HUES6 (cell line): ENCODE results near the gene C10orf67.
A peak's percentile ranks its signal among the peaks of the same experiment; 100 is the strongest.
"Not testable (repeated sequence)": the region's sequence is repeated elsewhere in the genome, so short reads cannot be mapped to it uniquely, and the experiment has no call there.

Experiments used
- H3K27ac ChIP-seq: 2 replicates; pipeline ENCODE4 v1.7.0; 2013; ENCODE audit warnings: low read depth, mild to moderate bottlenecking, low read length, inconsistent platforms
- H3K27me3 ChIP-seq: 2 replicates; pipeline ENCODE4 v1.6.1; 2013; ENCODE audit warnings: low read length; ENCODE audit not compliant: control insufficient read depth, insufficient read depth
- H3K36me3 ChIP-seq: 2 replicates; pipeline ENCODE4 v1.6.1; 2013; ENCODE audit warnings: low read length; ENCODE audit not compliant: control insufficient read depth, insufficient read depth
- H3K4me1 ChIP-seq: 2 replicates; pipeline ENCODE4 v1.6.1; 2013; ENCODE audit warnings: low read length; ENCODE audit not compliant: control insufficient read depth, insufficient read depth
- H3K4me3 ChIP-seq: 2 replicates; pipeline ENCODE4 v1.5.1; 2013; ENCODE audit warnings: low read depth, low read length
- H3K9ac ChIP-seq: one replicate; pipeline ENCODE4 v1.6.1; 2013; ENCODE audit warnings: mild to moderate bottlenecking, low read length
- H3K9me3 ChIP-seq: 2 replicates; pipeline ENCODE4 v1.6.1; 2013; ENCODE audit warnings: low read depth, low read length; ENCODE audit not compliant: control insufficient read depth, insufficient read depth

Gene C10orf67

GRCh38 chr10:23362069-23362830 lies 17.7 kb upstream of the C10orf67 start:
- Histone ChIP-seq H3K9ac (no peak overlapping the region), H3K27me3 (no peaks in the 10 kb centered on the region), H3K27ac (no peak overlapping the region), H3K36me3 (no peaks in the 10 kb centered on the region), H3K4me1 (no peaks in the 10 kb centered on the region), H3K9me3 (no peaks in the 10 kb centered on the region), H3K4me3 (no peak overlapping the region)

DNA sequence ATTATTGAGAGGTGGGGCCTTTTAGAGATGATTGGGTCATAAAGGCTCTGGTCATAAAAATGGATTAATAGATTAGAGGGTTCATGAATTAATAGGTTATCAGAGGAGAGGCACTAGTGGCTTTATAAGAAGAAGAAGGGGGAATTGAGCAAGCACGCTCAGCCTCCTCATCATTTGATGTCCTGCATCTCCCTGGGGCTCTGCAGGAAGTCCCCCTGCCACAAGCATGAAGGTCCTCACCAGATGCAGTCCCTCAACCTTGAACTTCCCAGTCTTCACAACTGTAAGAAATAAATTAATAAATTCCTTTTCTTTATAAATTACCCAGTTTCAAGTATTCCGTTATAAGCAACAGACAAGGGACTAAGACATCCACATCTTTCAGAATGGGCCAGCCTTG lies 17.1 kb upstream of the C10orf67 start:
- Histone ChIP-seq H3K9ac (no peak overlapping the region), H3K4me1 (no peaks in the 10 kb centered on the region), H3K27me3 (no peaks in the 10 kb centered on the region), H3K27ac (no peak overlapping the region), H3K36me3 (no peaks in the 10 kb centered on the region), H3K9me3 (no peaks in the 10 kb centered on the region), H3K4me3 (no peak overlapping the region)

- no peak overlapping the region for H3K9ac ChIP-seq
- no peaks in the 10 kb centered on the region for H3K9me3 ChIP-seq
- H3K36me3 ChIP-seq, result no peaks in the 10 kb centered on the region
- no peak overlapping the region for H3K27ac ChIP-seq
- no peaks in the 10 kb centered on the region for H3K4me1 ChIP-seq
- H3K27me3 ChIP-seq, result no peaks in the 10 kb centered on the region
- H3K4me3 ChIP-seq, result no peak overlapping the region
These were observed 15.2 kb upstream of the C10orf67 start for GRCh38 chr10:23359692-23360380.

- Histone ChIP-seq H3K27me3 (no peaks in the 10 kb centered on the region), H3K9me3 (no peaks in the 10 kb centered on the region), H3K36me3 (no peaks in the 10 kb centered on the region), H3K9ac (no peak overlapping the region), H3K27ac (no peak overlapping the region), H3K4me1 (no peaks in the 10 kb centered on the region), H3K4me3 (no peak overlapping the region)
These were observed 13.8 kb upstream of the C10orf67 start for GRCh38 chr10:23358357-23358756.

DNA sequence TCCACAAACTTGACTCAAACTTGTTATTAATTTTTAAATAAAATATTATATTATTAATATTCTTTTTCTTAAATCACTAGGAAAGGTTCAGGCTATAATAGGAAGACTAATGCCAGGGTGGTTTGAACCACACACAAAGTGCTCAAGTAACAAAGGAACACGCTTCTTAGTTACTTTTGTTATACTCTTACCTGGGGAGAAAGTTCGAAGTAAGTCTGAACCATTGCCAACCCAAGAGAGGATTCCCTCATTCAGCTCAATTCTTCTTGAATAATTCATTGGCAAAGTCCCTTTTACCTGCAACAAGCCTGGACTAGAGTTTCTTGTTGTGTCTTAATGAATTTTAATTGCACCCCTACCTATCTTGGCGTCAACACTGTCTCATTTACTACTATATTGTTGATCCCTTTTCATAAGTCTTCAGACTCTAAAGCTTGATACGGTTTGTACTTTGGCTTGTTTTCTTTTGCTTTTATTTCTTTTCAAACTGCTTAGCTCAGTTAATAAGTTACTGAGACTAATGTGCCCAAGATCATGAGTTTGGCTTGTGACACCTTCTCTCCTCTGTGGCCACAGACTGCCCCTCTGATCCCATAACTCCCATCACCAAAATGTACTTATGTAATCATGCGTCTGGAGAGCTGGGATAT lies 10.2 kb upstream of the C10orf67 start:
- no peaks in the 10 kb centered on the region for H3K4me1 ChIP-seq
- H3K27me3 ChIP-seq, result no peaks in the 10 kb centered on the region
- no peak overlapping the region for H3K27ac ChIP-seq
- no peak overlapping the region for H3K4me3 ChIP-seq
- H3K9me3 ChIP-seq, result no peaks in the 10 kb centered on the region
- H3K9ac ChIP-seq, result no peak overlapping the region
- no peaks in the 10 kb centered on the region for H3K36me3 ChIP-seq

DNA sequence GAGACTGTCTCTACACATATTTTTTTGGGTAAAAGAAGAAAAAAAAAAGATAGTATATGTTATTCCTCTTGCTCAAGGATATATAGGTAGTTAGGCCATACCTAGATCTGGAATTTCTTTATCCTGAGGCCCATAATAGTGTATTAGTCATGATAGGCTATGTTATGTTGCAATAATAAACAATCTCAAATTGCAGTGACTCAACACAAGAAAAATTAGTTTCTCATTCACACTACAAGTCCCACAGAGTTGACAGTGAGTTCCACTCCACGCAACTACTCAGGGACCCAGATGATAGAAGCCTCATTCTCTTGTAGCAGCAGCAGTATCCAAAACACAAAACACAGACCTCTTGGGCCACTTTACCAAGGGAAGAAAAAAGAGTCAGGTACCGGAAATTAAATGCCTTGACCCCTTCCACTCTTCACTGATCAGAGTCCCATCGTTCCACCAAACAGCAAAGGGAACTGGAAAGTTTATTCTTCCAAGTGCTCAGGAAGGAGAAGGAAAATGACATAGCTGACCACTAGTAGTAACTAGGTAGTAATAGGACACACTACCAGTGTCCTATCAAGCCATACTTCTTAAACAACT lies 7.4 kb upstream of the C10orf67 start:
- Histone ChIP-seq H3K4me3 (no peak overlapping the region), H3K9ac (no peak overlapping the region), H3K27me3 (no peaks in the 10 kb centered on the region), H3K27ac (no peak overlapping the region), H3K36me3 (no peaks in the 10 kb centered on the region), H3K9me3 (no peaks in the 10 kb centered on the region), H3K4me1 (0 out of 2 replicates have a peak, but pooled peaks cover 3% of the 10 kb centered on the region)

GRCh38 chr10:23350706-23351105 lies 6.1 kb upstream of the C10orf67 start:
- H3K4me3 ChIP-seq, H3K9ac ChIP-seq, H3K4me1 ChIP-seq, H3K27ac ChIP-seq, H3K27me3 ChIP-seq, H3K36me3 ChIP-seq, H3K9me3 ChIP-seq: not testable (repeated sequence)

DNA sequence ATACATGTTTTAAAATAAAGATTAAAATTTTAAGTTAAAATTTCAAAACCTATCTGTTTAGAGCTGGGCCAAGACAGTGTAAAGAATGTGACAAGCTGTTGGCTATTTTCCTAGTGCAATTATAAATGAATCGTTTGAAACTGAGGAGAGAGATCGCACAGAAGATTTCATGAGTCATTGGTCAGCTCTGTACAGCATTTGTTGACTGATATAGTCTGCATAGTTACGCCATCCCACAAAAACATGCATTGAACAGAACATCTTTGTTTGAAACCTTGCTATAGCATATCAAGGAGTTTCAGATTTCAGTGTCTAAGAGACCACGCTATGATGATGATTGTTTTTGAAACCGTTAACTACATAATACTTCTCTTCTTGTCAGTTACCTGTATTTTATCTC lies 1.3 kb upstream of the C10orf67 start:
- H3K4me1 ChIP-seq, result peaks cover 6% of the 10 kb centered on the region; the same call in 1 of the 2 replicates
- H3K27ac ChIP-seq, result no peak overlapping the region
- no peaks in the 10 kb centered on the region for H3K36me3 ChIP-seq
- peaks cover 36% of the 10 kb centered on the region for H3K27me3 ChIP-seq
- no peak overlapping the region for H3K4me3 ChIP-seq
- no peak overlapping the region for H3K9ac ChIP-seq
- no peaks in the 10 kb centered on the region for H3K9me3 ChIP-seq

DNA sequence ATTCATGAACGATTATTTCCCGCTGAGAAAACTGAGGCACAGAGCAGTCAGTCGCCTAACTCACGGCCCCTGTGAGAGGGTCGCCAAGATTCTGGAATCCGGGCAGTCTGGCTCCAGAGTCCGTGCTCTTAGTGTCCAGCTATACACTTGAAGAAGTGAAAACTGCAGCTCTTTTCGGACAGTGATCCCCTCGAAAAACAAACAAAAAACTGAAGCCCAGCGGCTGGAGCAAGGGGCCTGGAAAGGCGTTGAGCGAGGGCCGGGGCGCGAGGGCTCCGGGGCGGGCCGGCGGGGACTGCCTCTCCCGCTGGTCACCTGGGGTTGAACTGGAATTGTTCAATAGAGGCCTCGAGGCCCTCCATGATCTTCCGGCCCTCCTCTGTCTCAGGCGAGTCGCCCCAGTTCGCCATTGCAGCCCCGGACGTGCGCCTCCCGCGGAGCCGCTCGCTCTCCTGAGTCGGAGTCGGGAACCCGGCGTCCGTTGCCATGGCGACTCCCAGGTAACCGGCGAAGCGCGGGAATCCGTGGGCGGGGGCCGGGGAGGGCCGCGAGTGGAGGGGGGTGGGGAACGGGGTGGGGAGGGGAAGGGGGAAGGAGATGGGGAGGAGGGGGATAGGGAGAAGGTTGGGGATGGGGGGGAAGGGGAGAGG lies 881 bp downstream of the C10orf67 start:
- Histone ChIP-seq H3K9ac (peak overlapping the region; percentile 13), H3K27me3 (peaks cover 36% of the 10 kb centered on the region), H3K27ac (no peak overlapping the region), H3K4me3 (peak overlapping the region; percentile 90), H3K36me3 (no peaks in the 10 kb centered on the region), H3K4me1 (peaks cover 6% of the 10 kb centered on the region; the same call in 1 of the 2 replicates), H3K9me3 (no peaks in the 10 kb centered on the region)

DNA sequence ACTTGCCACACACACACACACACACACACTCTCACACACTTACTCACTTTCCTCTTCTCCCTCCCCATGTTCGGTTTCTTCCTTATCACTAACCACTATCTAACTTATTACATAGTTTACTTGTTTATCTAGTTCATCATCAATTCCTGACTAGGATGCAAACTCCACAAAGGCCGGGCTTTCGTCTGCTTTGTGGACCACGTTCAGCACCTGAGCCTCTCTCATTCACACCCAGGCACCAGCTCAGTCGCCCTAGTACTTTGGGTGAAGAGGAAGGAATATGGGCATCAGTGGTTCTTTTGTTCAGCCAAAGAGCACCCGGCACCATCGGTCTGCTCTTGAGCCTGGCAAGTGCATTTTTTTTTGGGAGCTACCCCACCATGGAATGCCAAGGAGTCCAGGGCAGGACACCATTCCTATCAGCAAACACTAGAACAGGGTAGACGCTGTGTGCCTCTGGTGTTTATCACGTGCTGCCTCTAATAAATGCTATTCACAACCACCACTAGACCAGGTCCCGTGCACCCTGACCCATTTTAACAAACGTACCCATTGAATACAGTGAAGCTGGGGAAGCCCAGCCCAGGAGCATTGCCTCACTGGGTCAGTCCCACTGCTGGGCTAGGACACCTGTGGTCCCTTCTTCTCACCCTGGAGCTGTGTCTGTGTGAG lies 2.2 kb downstream of the C10orf67 start:
- Histone ChIP-seq H3K4me1 (peaks cover 5% of the 10 kb centered on the region; the same call in 1 of the 2 replicates), H3K9me3 (no peaks in the 10 kb centered on the region), H3K27ac (no peak overlapping the region)

More for the DNA sequence above, 2.2 kb downstream of the C10orf67 start:
- H3K27me3 ChIP-seq, result peaks cover 36% of the 10 kb centered on the region
- H3K4me3 ChIP-seq, result no peak overlapping the region
- H3K36me3 ChIP-seq, result no peaks in the 10 kb centered on the region
- no peak overlapping the region for H3K9ac ChIP-seq
